BLaER1 treated with 17β-estradiol and CSF1 and Interleukin-3, amounts not matched to agents 10 nM and 100 nM (cell line): ENCODE measurements around the gene NAV2.

ENCODE experiments used
- H3K27ac ChIP-seq, 11 experiments: shearing (Covaris generic); formaldehyde crosslinking; 2 replicates each; pipeline ENCODE4 v1.8.1; 2022
- H3K27me3 ChIP-seq, 11 experiments: shearing (Covaris generic); formaldehyde crosslinking; 2 replicates each; pipeline ENCODE4 v1.8.1; 2022
- H3K36me3 ChIP-seq, 11 experiments: shearing (Covaris generic); formaldehyde crosslinking; 2 replicates each; pipeline ENCODE4 v1.8.1; 2022
- H3K4me1 ChIP-seq, 10 experiments: shearing (Covaris generic); formaldehyde crosslinking; 2 replicates each; pipeline ENCODE4 v1.8.1; 2022
- H3K4me2 ChIP-seq, 11 experiments: shearing (Covaris generic); formaldehyde crosslinking; 2 replicates each; pipeline ENCODE4 v1.8.1; 2022
- H3K4me3 ChIP-seq, 10 experiments: shearing (Covaris generic); formaldehyde crosslinking; 2 replicates each; pipeline ENCODE4 v1.8.1; 2022
- H3K9ac ChIP-seq, 11 experiments: shearing (Covaris generic); formaldehyde crosslinking; 2 replicates each; pipeline ENCODE4 v1.8.1; 2022
- H3K9me3 ChIP-seq, 11 experiments: shearing (Covaris generic); formaldehyde crosslinking; replicated peaks in 1 of 11; 2 replicates each; pipeline ENCODE4 v1.8.1; 2022
- H4K20me1 ChIP-seq, 11 experiments: shearing (Covaris generic); formaldehyde crosslinking; 2 replicates each; pipeline ENCODE4 v1.8.1; 2022
- Cebpa-rat ChIP-seq, 11 experiments: shearing (Covaris generic); IDR thresholded peaks; 2 replicates each; pipeline ENCODE4 v1.8.1; 2022

Gene NAV2

GRCh38 chr11:20008871-20009644, 296.4 kb downstream of the NAV2 start:
- no peak for TF ChIP-seq Cebpa-rat (IDR thresholded peaks at IDR 0.05)

DNA sequence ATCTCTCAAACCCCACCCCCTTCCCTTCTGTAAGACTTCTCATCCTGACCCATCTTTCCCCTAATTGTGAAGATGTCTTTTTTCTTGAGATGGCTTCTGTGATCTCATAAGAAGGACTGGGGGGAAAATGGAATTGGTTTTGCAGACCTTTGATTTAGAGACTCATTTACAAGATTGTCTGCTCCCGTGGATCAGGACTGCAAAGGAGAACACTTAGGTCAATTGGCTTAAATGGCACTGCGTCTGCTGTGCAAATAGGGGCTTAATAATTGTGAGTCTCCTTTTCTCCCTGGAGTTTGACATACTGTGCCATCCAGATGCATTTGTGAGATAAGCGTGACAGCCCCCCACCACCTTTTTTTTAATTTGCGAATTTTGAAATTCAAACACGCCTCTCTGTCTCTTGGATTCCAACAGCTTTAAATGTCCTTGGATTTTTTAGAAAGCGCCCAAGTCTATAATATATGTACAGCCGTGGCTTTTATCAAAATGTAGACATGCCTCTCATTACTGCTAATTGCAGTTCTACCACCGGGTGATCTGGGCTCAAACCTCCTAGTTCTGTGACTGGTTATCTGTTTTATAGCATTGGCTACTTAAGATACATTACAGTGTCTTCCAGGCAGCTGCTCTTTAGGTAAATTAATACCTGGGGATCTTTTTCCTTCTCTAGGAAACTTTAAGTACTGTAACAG, 297.7 kb downstream of the NAV2 start:
- no peak overlapping the region for H3K4me3 ChIP-seq
- TF ChIP-seq Cebpa-rat (IDR thresholded peaks at IDR 0.05), result no peak
- H3K4me1 ChIP-seq, result peaks cover 10 to 37% (median 21%) of the 10 kb centered on the region in 10 experiments; a peak in 18 of 20 replicates
- no peaks in the 10 kb centered on the region for H4K20me1 ChIP-seq
- H3K27ac ChIP-seq, result no peak overlapping the region
- H3K27me3 ChIP-seq, result no peaks in the 10 kb centered on the region
- no peaks in the 10 kb centered on the region for H3K9me3 ChIP-seq
- no peak overlapping the region for H3K9ac ChIP-seq
- peak overlapping the region in 5 of 11 experiments; percentile 51 to 73 (median 68); a peak in 6 of 22 replicates for H3K4me2 ChIP-seq
- no peaks in the 10 kb centered on the region for H3K36me3 ChIP-seq

More at GRCh38 chr11:20008871-20009644, 296.4 kb downstream of the NAV2 start:
- H3K4me1 ChIP-seq, result peaks cover 10 to 37% (median 21%) of the 10 kb centered on the region in 10 experiments; a peak in 18 of 20 replicates
- no peaks in the 10 kb centered on the region for H3K36me3 ChIP-seq
- H3K4me3 ChIP-seq, result no peak overlapping the region
- H3K9ac ChIP-seq, result no peak overlapping the region
- H3K9me3 ChIP-seq, result no peaks in the 10 kb centered on the region
- H3K27me3 ChIP-seq, result no peaks in the 10 kb centered on the region
- H3K27ac ChIP-seq, result no peak overlapping the region
- no peaks in the 10 kb centered on the region for H4K20me1 ChIP-seq
- peak overlapping the region; percentile 23 to 73 (median 47); a peak in 20 of 22 replicates for H3K4me2 ChIP-seq

GRCh38 chr11:20010851-20011225, 298.2 kb downstream of the NAV2 start:
- H3K4me2 ChIP-seq, result no peak overlapping the region
- TF ChIP-seq Cebpa-rat (IDR thresholded peaks at IDR 0.05), result no peak
- H3K27ac ChIP-seq, result no peak overlapping the region

GRCh38 chr11:20011307-20011951, 298.8 kb downstream of the NAV2 start:
- no peaks in the 10 kb centered on the region for H4K20me1 ChIP-seq
- no peak for TF ChIP-seq Cebpa-rat (IDR thresholded peaks at IDR 0.05)
- no peaks in the 10 kb centered on the region for H3K27me3 ChIP-seq
- no peaks in the 10 kb centered on the region for H3K36me3 ChIP-seq
- no peak overlapping the region for H3K4me3 ChIP-seq
- no peak overlapping the region for H3K27ac ChIP-seq
- no peak overlapping the region for H3K4me2 ChIP-seq
- H3K4me1 ChIP-seq, result peaks cover 10 to 37% (median 21%) of the 10 kb centered on the region in 10 experiments; a peak in 18 of 20 replicates
- no peaks in the 10 kb centered on the region for H3K9me3 ChIP-seq
- no peak overlapping the region for H3K9ac ChIP-seq

More at GRCh38 chr11:20010851-20011225, 298.2 kb downstream of the NAV2 start:
- peaks cover 10 to 37% (median 21%) of the 10 kb centered on the region in 10 experiments; a peak in 18 of 20 replicates for H3K4me1 ChIP-seq
- no peak overlapping the region for H3K4me3 ChIP-seq
- H3K27me3 ChIP-seq, result no peaks in the 10 kb centered on the region
- no peaks in the 10 kb centered on the region for H3K9me3 ChIP-seq
- H4K20me1 ChIP-seq, result no peaks in the 10 kb centered on the region
- H3K36me3 ChIP-seq, result no peaks in the 10 kb centered on the region
- no peak overlapping the region for H3K9ac ChIP-seq

DNA sequence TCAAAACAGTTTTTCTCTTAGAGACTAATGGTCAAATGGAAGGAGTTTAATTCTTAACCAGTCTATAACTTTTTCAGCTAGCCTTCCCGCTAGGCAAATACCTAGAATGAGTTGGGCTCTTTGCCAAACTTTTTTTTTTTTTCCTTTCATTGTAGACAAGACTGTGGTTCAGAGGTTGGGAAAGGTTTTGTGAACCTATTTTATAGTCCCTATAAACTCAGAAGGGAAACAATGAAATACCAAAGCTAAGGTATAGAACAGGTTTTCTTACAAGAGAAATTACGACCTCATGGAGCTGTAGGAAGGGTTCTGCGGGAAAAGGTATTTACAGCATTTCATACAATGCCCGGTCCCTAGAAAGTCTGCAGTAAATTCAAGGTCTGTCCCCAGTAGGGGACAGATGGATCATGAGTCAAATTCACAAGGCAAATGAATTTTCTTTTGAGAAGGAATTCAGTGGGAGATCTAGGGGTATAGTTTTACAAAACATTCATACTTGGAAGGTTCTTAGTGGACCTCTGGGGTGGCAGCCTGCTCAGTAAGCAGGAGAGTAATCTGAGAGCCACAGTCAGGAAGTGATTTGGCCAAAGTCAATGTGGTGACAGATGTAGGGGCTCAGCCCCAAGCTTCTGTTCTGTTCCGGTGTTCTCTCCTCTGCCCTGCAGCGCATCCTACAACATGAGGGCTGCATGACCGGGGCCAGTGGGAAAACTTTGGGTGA, 300.9 kb downstream of the NAV2 start:
- Histone ChIP-seq H3K4me2 (peak overlapping the region in 1 of 11 experiments; percentile 14; a peak in 1 of 22 replicates), H3K27ac (no peak overlapping the region)

DNA sequence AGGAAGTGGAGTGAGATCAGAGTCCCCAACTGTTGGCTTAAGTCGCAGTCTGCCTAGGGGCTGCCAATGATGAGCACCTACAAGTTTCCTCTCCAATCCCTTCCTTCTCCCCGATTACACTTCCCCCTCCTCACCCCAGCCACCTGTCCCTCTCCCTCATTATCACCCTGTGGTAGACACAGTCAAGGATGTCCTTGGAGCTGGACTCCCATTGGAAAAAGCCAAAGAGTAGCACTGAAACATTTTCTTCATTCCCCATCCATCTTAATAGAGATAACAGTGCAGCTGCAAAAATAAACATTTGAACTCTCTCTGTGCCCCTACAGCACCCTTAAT, 301.4 kb downstream of the NAV2 start:
- H3K4me2 ChIP-seq, result peak overlapping the region in 1 of 11 experiments; percentile 14; a peak in 1 of 22 replicates
- no peak overlapping the region for H3K27ac ChIP-seq
- no peak for TF ChIP-seq Cebpa-rat (IDR thresholded peaks at IDR 0.05)
- H3K9ac ChIP-seq, result no peak overlapping the region
- H3K4me3 ChIP-seq, result no peak overlapping the region
- H4K20me1 ChIP-seq, result no peaks in the 10 kb centered on the region
- no peaks in the 10 kb centered on the region for H3K27me3 ChIP-seq
- H3K36me3 ChIP-seq, result no peaks in the 10 kb centered on the region
- no peaks in the 10 kb centered on the region for H3K9me3 ChIP-seq
- peaks cover under 1 to 17% (median 12%) of the 10 kb centered on the region in 10 experiments; a peak in 18 of 20 replicates for H3K4me1 ChIP-seq

More for the DNA sequence above, 300.9 kb downstream of the NAV2 start:
- Histone ChIP-seq H3K4me1 (peaks cover 6 to 22% (median 18%) of the 10 kb centered on the region in 10 experiments; a peak in 19 of 20 replicates), H3K4me3 (no peak overlapping the region), H4K20me1 (no peaks in the 10 kb centered on the region), H3K9me3 (no peaks in the 10 kb centered on the region), H3K36me3 (no peaks in the 10 kb centered on the region), H3K9ac (no peak overlapping the region), H3K27me3 (no peaks in the 10 kb centered on the region)
- TF ChIP-seq Cebpa-rat (IDR thresholded peaks at IDR 0.05), result no peak

DNA sequence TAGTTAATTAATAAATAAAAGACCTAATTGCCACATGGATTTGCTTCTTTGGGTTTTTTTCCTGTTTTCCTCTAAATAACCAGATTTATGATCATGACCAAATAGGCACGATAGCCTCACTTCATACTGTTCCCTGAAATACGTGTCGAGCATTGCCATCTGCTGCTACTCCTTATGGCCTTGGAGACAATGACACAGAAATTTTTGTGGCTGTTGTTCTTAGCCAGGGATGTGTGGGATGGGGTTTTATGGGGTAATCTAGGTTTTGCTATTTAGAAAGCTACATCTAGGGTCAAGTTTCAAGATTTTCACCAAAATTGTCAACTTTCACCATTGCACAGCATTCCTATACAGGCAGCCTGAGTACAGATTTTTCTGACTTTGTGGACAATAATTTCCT, 302.5 kb downstream of the NAV2 start:
- Histone ChIP-seq H3K9me3 (no peaks in the 10 kb centered on the region), H3K27me3 (no peaks in the 10 kb centered on the region), H3K27ac (no peak overlapping the region), H3K4me1 (peaks cover 0 to 10% (median 6%) of the 10 kb centered on the region in 10 experiments; a peak in 11 of 20 replicates), H3K4me3 (no peak overlapping the region), H3K9ac (no peak overlapping the region), H4K20me1 (no peaks in the 10 kb centered on the region), H3K36me3 (no peaks in the 10 kb centered on the region), H3K4me2 (no peak overlapping the region)
- TF ChIP-seq Cebpa-rat (IDR thresholded peaks at IDR 0.05), result no peak

DNA sequence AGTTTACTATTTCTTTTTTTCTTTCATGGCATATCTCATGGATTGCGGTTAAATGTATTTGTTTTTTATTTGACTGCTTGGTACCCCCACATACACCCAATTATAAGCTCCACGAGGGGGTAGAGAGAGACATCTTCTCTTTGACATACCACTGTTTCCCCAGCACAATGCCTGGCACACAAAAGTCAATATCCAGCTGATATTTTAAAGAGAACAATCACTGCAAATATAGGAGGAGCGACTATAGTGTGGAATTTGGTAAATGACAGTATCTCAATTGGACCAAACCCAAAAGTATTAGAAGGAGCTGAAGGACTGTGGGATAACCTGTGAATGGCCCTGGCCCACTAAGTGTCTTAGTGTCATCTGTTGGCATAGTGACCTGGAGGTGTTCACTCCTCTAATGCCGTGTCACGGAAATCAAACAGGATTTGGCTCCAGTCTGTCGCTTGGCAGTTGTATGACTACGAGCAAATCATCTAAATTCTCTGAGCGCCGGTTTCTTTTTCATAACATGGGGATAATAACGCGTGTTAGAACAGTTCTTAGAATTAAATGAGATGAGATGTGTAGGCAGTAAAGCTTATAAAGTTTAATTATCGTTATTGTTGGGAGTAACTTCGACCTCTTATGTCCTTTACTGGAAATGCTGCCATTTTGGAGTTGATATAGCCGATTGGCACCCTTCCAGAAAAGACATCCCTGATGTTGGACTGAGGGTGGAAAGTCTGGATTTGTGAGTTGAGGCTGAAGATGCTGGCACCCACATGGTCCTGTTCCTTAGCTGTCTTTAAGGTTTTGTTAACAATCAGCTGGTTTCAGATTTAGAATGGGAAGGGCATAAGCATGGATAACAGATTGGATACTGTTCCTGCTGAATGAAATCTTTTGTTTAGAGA, 303.1 kb downstream of the NAV2 start:
- Histone ChIP-seq H3K9ac (no peak overlapping the region), H3K4me3 (no peak overlapping the region), H4K20me1 (no peaks in the 10 kb centered on the region), H3K27ac (no peak overlapping the region), H3K4me2 (no peak overlapping the region), H3K27me3 (no peaks in the 10 kb centered on the region), H3K36me3 (no peaks in the 10 kb centered on the region), H3K9me3 (no peaks in the 10 kb centered on the region), H3K4me1 (peaks cover 0 to 10% (median 5%) of the 10 kb centered on the region in 10 experiments; a peak in 9 of 20 replicates)
- no peak for TF ChIP-seq Cebpa-rat (IDR thresholded peaks at IDR 0.05)
